ENCODE data around the gene OBSCN.

Gene OBSCN

GRCh38 chr1:228376651-228377631, 169.1 kb downstream of the OBSCN start:
- TF ChIP-seq FOXP2 (optimal IDR thresholded peaks at IDR 0.05; ENCODE audit: borderline replicate concordance, extremely low read depth, extremely low read length, insufficient read depth) (no peak), POLR2AphosphoS5 (IDR thresholded peaks at IDR 0.05; ENCODE audit: low read depth, low read length) (no peak), TAF1 (IDR thresholded peaks at IDR 0.05; ENCODE audit: borderline replicate concordance, insufficient read depth, low read length) (no peak), SIN3A (IDR thresholded peaks at IDR 0.05; ENCODE audit: borderline replicate concordance, insufficient read depth, low read length) (no peak), REST (IDR thresholded peaks at IDR 0.05; ENCODE audit: insufficient read depth in 1 of 2, low read depth in 2 of 2, low read length in 2 of 2) (no peak)

- no peak for TF ChIP-seq TAF1 (IDR thresholded peaks at IDR 0.05; ENCODE audit: borderline replicate concordance, insufficient read depth, low read length)
- TF ChIP-seq FOXP2 (optimal IDR thresholded peaks at IDR 0.05; ENCODE audit: borderline replicate concordance, extremely low read depth, extremely low read length, insufficient read depth): no peak
- TF ChIP-seq POLR2AphosphoS5 (IDR thresholded peaks at IDR 0.05; ENCODE audit: low read depth, low read length): no peak
Measured at GRCh38 chr1:228377664-228378089, 169.8 kb downstream of the OBSCN start.

GRCh38 chr1:228378090-228378872, 170.4 kb downstream of the OBSCN start:
- TF ChIP-seq POLR2AphosphoS5 (IDR thresholded peaks at IDR 0.05; ENCODE audit: low read depth, low read length): no peak
- no peak for TF ChIP-seq SIN3A (IDR thresholded peaks at IDR 0.05; ENCODE audit: borderline replicate concordance, insufficient read depth, low read length)
- no peak for TF ChIP-seq REST (IDR thresholded peaks at IDR 0.05; ENCODE audit: insufficient read depth in 1 of 2, low read depth in 2 of 2, low read length in 2 of 2)
- TF ChIP-seq FOXP2 (optimal IDR thresholded peaks at IDR 0.05; ENCODE audit: borderline replicate concordance, extremely low read depth, extremely low read length, insufficient read depth): no peak
- TF ChIP-seq TAF1 (IDR thresholded peaks at IDR 0.05; ENCODE audit: borderline replicate concordance, insufficient read depth, low read length): no peak

GRCh38 chr1:228378873-228379460, 171.1 kb downstream of the OBSCN start:
- TF ChIP-seq FOXP2 (optimal IDR thresholded peaks at IDR 0.05; ENCODE audit: borderline replicate concordance, extremely low read depth, extremely low read length, insufficient read depth) (no peak), SIN3A (IDR thresholded peaks at IDR 0.05; ENCODE audit: borderline replicate concordance, insufficient read depth, low read length) (no peak), REST (IDR thresholded peaks at IDR 0.05; ENCODE audit: insufficient read depth in 1 of 2, low read depth in 2 of 2, low read length in 2 of 2) (no peak)

GRCh38 chr1:228379666-228380065, 171.8 kb downstream of the OBSCN start:
- TF ChIP-seq TAF1 (IDR thresholded peaks at IDR 0.05; ENCODE audit: borderline replicate concordance, insufficient read depth, low read length) (no peak), POLR2AphosphoS5 (IDR thresholded peaks at IDR 0.05; ENCODE audit: low read depth, low read length) (no peak), REST (IDR thresholded peaks at IDR 0.05; ENCODE audit: insufficient read depth in 1 of 2, low read depth in 2 of 2, low read length in 2 of 2) (no peak), FOXP2 (optimal IDR thresholded peaks at IDR 0.05; ENCODE audit: borderline replicate concordance, extremely low read depth, extremely low read length, insufficient read depth) (no peak), SIN3A (IDR thresholded peaks at IDR 0.05; ENCODE audit: borderline replicate concordance, insufficient read depth, low read length) (no peak)
